ENCODE results near the gene LAMA2. TPM values are rescaled to one million over a fixed set of nuclear protein-coding genes. Genes with fewer than 3 reads are reported as not detected.

Gene LAMA2
- total and polyA plus RNA-seq, 2 donors (not counting 3 experiments of a cell fraction or from before 2014, with no cell fraction given), result 0.51 to 0.75 TPM

DNA sequence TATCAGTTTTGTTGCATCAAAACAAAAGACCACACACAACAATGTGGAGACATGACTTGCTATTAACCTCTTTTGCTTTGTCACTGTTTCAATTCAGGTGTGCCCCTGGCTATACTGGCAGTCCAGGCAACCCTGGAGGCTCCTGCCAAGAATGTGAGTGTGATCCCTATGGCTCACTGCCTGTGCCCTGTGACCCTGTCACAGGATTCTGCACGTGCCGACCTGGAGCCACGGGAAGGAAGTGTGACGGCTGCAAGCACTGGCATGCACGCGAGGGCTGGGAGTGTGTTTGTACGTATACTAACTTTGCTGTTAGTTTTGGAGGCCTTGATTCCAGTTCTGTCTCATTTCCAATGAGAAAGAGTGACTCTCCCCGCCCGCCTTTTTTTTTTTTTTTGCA lies 470.1 kb downstream of the LAMA2 start:
- Histone ChIP-seq H3K27me3 (ENCODE audit: control insufficient read depth in 2 of 2, insufficient read depth in 2 of 2, low read length in 2 of 2) (no peaks in the 10 kb centered on the region), H3K4me2 (ENCODE audit: insufficient read depth, low read length) (peak overlapping the region; percentile 14), H3K27ac (ENCODE audit: insufficient read depth, low read depth, low read length) (peak overlapping the region; percentile 60), H2AFZ (ENCODE audit: low read depth, low read length) (peak overlapping the region; percentile 25), H3K9me1 (replicated peaks; ENCODE audit: control insufficient read depth, extremely low read depth, insufficient read depth, low read length) (no peaks in the 10 kb centered on the region), H3K4me1 (ENCODE audit: control insufficient read depth, extremely low read depth, insufficient read depth, low read length) (peaks cover 11% of the 10 kb centered on the region), H3K4me3 (replicated peaks in 1 of 3; ENCODE audit: insufficient read depth in 1 of 3, low read depth in 1 of 3, low read length in 3 of 3) (no peak overlapping the region), H3K79me2 (ENCODE audit: control insufficient read depth, insufficient read depth, low read length) (no peaks in the 10 kb centered on the region), H3K9ac (replicated peaks; ENCODE audit: extremely low read depth, insufficient read depth, low read length) (no peak overlapping the region), H3K9me3 (replicated peaks; ENCODE audit: control insufficient read depth, insufficient read depth, low read length) (no peaks in the 10 kb centered on the region), H4K20me1 (replicated peaks; ENCODE audit: control insufficient read depth, extremely low read depth, insufficient read depth, low read length) (no peaks in the 10 kb centered on the region), H3K36me3 (ENCODE audit: control insufficient read depth in 2 of 2, extremely low read depth in 1 of 2, insufficient read depth in 2 of 2, low read length in 2 of 2) (no peaks in the 10 kb centered on the region)
- DNase-seq (ENCODE audit: low read depth, low spot score) (peak; percentile 80), FAIRE-seq (no peak)
- TF ChIP-seq MYC (IDR thresholded peaks at IDR 0.05; ENCODE audit: low read depth, low read length), result peak; percentile 48
- TF ChIP-seq POLR2A (IDR thresholded peaks at IDR 0.05; ENCODE audit: low read depth, low read length), result no peak
- TF ChIP-seq, protein P1, sequence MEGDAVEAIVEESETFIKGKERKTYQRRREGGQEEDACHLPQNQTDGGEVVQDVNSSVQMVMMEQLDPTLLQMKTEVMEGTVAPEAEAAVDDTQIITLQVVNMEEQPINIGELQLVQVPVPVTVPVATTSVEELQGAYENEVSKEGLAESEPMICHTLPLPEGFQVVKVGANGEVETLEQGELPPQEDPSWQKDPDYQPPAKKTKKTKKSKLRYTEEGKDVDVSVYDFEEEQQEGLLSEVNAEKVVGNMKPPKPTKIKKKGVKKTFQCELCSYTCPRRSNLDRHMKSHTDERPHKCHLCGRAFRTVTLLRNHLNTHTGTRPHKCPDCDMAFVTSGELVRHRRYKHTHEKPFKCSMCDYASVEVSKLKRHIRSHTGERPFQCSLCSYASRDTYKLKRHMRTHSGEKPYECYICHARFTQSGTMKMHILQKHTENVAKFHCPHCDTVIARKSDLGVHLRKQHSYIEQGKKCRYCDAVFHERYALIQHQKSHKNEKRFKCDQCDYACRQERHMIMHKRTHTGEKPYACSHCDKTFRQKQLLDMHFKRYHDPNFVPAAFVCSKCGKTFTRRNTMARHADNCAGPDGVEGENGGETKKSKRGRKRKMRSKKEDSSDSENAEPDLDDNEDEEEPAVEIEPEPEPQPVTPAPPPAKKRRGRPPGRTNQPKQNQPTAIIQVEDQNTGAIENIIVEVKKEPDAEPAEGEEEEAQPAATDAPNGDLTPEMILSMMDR (IDR thresholded peaks at IDR 0.05; ENCODE audit: extremely low read depth in 1 of 2, insufficient read depth in 1 of 2, low read depth in 1 of 2, low read length in 2 of 2), result no peak
- no peak for TF ChIP-seq GATA2 (IDR thresholded peaks at IDR 0.05; ENCODE audit: insufficient read depth, insufficient read length, low read depth, low read length)
- TF ChIP-seq POLR2AphosphoS5 (IDR thresholded peaks at IDR 0.05; ENCODE audit: insufficient read depth, low read depth, low read length), result peak; percentile 61
- TF ChIP-seq EZH2 (IDR thresholded peaks at IDR 0.05; ENCODE audit: borderline replicate concordance, low read depth, low read length, severe bottlenecking), result no peak
- TF ChIP-seq, protein P2, sequence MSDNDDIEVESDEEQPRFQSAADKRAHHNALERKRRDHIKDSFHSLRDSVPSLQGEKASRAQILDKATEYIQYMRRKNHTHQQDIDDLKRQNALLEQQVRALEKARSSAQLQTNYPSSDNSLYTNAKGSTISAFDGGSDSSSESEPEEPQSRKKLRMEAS (IDR thresholded peaks at IDR 0.05; ENCODE audit: insufficient read depth, insufficient read length), result peak; percentile 72
- CTCF ChIA-PET, result interaction anchor here (0.7 kb wide), 1 partner anchor 384 kb away, joined by 3 read pairs; no protein-coding TSS in a partner anchor
- intact Hi-C loops (cut with micrococcal nuclease), result loop anchor here (1.0 kb wide), 1 partner anchor 12 kb away; no protein-coding TSS in a partner anchor
- POLR2A ChIA-PET, result no interaction called here
- dilution Hi-C loops (cut with MboI; ENCODE audit: extremely low pct_ligation_motif_present, low sequenced_read_pairs), result no loop called here
- no TSS peak for BruUV-seq (replicated peaks)

Measured in endothelial cell of umbilical vein (primary cell).